HG02981 (cell line): ENCODE results near the gene PCDHB10.
"Not testable (repeated sequence)": the region's sequence is repeated elsewhere in the genome, so short reads cannot be mapped to it uniquely, and the experiment has no call there.

Experiments used
- ATAC-seq: cut with Tn5 transposase; IDR thresholded peaks from one replicate; pipeline ENCODE4 v1.9.1; 2021; ENCODE audit warnings: mild to moderate bottlenecking, moderate library complexity; ENCODE audit not compliant: unreplicated experiment

The PCDHB10 gene

DNA sequence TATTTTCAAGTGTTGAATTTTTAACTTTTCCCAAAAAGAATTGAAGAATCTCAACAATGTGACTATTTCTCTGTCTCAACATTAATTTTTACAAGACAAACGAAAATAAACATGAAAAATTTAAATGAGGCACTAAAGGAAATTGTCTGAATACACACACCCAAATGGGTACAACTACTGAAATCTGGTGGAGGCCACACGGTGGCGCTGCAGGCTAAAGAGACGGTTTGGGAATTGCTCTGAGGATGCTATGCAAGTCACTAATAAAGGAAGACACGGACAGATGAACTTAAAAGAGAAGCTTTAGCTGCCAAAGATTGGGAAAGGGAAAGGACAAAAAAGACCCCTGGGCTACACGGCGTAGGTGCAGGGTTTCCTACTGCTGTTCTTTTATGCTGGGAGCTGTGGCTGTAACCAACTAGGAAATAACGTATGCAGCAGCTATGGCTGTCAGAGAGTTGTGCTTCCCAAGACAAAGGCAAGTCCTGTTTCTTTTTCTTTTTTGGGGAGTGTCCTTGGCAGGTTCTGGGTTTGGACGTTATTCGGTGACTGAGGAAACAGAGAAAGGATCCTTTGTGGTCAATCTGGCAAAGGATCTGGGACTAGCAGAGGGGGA is at the start of gene PCDHB10:
Gene PCDHB10 (plus strand): TSS at position 244 of the 616 bp plus-strand sequence. CDS start 200 bp downstream, at position 444.
- no peak for ATAC-seq

- ATAC-seq: no peak
Observed at GRCh38 chr5:141149812-141150211, 42.3 kb upstream of the PCDHB10 start, which contains the start of gene PCDHB6. Gene PCDHB6 (plus strand): TSS chr5:141150057. CDS start chr5:141150258, 201 bp downstream.

GRCh38 chr5:141150224-141150992 is 41.7 kb upstream of the PCDHB10 start:
- ATAC-seq: no peak

GRCh38 chr5:141150993-141151325 is 41.2 kb upstream of the PCDHB10 start:
- no peak for ATAC-seq

DNA sequence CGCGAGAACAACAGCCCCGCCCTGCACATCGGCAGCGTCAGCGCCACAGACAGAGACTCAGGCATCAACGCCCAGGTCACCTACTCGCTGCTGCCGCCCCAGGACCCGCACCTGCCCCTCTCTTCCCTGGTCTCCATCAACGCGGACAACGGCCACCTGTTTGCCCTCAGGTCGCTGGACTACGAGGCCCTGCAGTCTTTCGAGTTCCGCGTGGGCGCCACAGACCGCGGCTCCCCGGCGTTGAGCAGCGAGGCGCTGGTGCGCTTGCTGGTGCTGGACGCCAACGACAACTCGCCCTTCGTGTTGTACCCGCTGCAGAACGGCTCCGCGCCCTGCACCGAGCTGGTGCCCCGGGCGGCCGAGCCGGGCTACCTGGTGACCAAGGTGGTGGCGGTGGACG is 40.5 kb upstream of the PCDHB10 start:
- ATAC-seq: not testable (repeated sequence)

DNA sequence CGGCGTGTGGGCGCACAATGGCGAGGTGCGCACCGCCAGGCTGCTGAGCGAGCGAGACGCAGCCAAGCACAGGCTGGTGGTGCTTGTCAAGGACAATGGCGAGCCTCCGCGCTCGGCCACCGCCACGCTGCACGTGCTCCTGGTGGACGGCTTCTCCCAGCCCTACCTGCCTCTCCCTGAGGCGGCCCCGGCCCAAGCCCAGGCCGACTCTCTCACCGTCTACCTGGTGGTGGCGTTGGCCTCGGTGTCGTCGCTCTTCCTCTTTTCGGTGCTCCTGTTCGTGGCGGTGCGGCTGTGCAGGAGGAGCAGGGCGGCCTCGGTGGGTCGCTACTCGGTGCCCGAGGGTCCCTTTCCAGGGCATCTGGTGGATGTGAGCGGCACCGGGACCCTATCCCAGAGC is 40.1 kb upstream of the PCDHB10 start:
- not testable (repeated sequence) for ATAC-seq

- ATAC-seq: no peak
Observed at GRCh38 chr5:141155540-141156374, 36.4 kb upstream of the PCDHB10 start.

DNA sequence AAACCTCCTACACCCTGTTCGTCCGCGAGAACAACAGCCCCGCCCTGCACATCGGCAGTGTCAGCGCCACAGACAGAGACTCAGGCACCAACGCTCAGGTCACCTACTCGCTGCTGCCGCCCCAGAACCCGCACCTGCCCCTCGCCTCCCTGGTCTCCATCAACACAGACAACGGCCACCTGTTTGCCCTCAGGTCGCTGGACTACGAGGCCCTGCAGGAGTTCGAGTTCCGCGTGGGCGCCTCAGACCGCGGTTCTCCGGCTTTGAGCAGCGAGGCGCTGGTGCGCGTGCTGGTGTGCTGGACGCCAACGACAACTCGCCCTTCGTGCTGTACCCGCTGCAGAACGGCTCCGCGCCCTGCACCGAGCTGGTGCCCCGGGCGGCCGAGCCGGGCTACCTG is 34.8 kb upstream of the PCDHB10 start:
- not testable (repeated sequence) for ATAC-seq

- ATAC-seq: not testable (repeated sequence)
Observed at GRCh38 chr5:141157901-141158300, 34.3 kb upstream of the PCDHB10 start.

DNA sequence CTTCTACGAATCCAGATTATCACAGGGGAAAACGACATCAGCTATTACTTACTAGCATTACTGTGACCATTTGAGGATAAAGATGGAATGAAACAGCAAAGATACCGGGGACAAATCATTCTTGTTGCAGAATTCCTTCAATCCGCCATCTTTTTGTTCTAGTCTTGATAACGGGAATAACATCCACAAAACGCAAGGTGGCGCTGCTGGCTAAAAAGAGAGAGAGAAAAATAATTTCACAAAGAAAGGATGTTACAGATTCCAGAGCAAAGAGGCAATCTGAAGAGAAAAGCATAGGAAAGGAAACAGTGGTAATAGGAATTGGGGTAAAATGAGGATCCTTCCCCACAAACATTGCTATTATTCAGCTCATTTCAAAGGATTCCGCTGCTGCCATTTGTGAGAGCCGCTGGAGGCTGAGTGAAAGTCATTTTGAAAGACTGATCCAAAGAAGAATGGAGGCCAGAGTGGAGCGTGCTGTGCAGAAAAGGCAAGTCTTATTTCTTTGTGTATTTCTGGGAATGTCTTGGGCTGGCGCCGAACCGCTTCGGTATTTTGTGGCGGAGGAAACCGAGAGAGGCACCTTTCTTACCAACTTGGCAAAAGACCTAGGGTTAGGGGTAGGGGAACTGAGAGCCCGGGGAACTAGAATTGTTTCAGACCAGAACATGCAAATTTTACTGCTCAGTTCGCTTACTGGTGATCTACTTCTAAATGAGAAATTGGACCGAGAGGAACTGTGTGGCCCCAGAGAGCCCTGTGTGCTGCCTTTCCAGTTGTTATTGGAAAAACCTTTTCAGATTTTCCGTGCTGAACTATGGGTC is 19.6 kb upstream of the PCDHB10 start, which contains the start of gene PCDHB7:
Gene PCDHB7 (plus strand): TSS at position 264 of the 824 bp plus-strand sequence. CDS start 192 bp downstream, at position 456.
- no peak for ATAC-seq

GRCh38 chr5:141174291-141175104 is 17.7 kb upstream of the PCDHB10 start:
- not testable (repeated sequence) for ATAC-seq

- no peak for ATAC-seq
Observed at GRCh38 chr5:141175933-141176332, 16.2 kb upstream of the PCDHB10 start.

- ATAC-seq: not testable (repeated sequence)
Observed at GRCh38 chr5:141177577-141178191, 14.5 kb upstream of the PCDHB10 start, which contains the start of gene PCDHB8. Gene PCDHB8 (plus strand): TSS chr5:141177790. CDS start chr5:141178035, 245 bp downstream.

- not testable (repeated sequence) for ATAC-seq
Observed at GRCh38 chr5:141179371-141179770, 12.8 kb upstream of the PCDHB10 start.

DNA sequence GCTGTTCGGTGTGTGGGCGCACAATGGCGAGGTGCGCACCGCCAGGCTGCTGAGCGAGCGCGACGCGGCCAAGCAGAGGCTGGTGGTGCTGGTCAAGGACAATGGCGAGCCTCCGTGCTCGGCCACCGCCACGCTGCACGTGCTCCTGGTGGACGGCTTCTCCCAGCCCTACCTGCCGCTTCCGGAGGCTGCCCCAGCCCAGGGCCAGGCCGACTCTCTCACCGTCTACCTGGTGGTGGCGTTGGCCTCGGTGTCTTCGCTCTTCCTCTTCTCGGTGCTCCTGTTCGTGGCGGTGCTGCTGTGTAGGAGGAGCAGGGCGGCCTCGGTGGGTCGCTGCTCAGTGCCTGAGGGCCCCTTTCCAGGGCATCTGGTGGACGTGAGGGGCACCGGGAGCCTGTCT is 12.3 kb upstream of the PCDHB10 start:
- not testable (repeated sequence) for ATAC-seq

GRCh38 chr5:141180313-141180712 is 11.8 kb upstream of the PCDHB10 start:
- no peak for ATAC-seq

DNA sequence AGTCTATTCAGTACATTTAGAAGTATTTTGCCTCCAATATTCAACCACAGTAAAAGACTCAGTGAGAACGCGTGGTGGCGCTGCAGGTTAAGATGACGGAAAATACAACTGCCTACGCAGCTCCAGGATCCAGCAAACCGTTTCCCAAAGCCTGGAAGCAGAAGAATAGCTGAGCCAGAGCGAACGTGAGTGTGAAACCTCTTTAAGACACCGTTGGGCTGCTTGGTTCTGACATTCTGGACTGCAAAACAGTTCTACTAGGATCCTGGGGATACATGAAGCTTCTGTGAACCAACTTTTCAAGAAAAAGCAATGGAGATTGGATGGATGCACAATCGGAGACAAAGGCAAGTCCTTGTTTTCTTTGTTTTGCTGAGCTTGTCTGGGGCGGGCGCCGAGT is 9.9 kb upstream of the PCDHB10 start, which contains the start of gene PCDHB16:
Gene PCDHB16 (plus strand): TSS at position 140 of the 400 bp plus-strand sequence. CDS start 173 bp downstream, at position 313.
- no peak for ATAC-seq

DNA sequence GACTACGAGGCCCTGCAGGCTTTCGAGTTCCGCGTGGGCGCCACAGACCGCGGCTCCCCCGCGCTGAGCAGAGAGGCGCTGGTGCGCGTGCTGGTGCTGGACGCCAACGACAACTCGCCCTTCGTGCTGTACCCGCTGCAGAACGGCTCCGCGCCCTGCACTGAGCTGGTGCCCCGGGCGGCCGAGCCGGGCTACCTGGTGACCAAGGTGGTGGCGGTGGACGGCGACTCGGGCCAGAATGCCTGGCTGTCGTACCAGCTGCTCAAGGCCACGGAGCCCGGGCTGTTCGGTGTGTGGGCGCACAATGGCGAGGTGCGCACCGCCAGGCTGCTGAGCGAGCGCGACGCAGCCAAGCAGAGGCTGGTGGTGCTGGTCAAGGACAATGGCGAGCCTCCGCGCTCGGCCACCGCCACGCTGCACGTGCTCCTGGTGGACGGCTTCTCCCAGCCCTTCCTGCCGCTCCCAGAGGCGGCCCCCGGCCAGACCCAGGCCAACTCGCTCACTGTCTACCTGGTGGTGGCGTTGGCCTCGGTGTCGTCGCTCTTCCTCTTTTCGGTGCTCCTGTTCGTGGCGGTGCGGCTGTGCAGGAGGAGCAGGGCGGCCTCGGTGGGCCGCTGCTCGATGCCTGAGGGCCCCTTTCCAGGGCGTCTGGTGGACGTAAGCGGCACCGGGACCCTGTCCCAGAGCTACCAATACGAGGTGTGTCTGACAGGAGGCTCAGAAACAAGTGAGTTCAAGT is 7.9 kb upstream of the PCDHB10 start:
- not testable (repeated sequence) for ATAC-seq
